Effector memory CD4-positive, alpha-beta T cell (primary cell): ENCODE data around the gene SHFL.

Experiments
- DNase-seq, 3 donors: peaks; one replicate each; pipeline ENCODE4 v3.0.0-alpha.2; 2020
- H3K27ac ChIP-seq: 2 replicates; pipeline ENCODE4 v1.7.0; 2013; ENCODE audit warnings: mild to moderate bottlenecking, low read length, moderate library complexity; ENCODE audit not compliant: insufficient read depth, poor library complexity, severe bottlenecking
- H3K27me3 ChIP-seq: replicated peaks from 2 replicates; pipeline ENCODE4 v1.7.0; 2013; ENCODE audit warnings: mild to moderate bottlenecking, low read length; ENCODE audit not compliant: insufficient read depth, control insufficient read depth, poor library complexity, severe bottlenecking
- H3K36me3 ChIP-seq: 2 replicates; pipeline ENCODE4 v1.7.0; 2013; ENCODE audit warnings: mild to moderate bottlenecking, low read length, moderate library complexity; ENCODE audit not compliant: control insufficient read depth, insufficient read depth
- H3K4me1 ChIP-seq: 2 replicates; pipeline ENCODE4 v1.7.0; 2013; ENCODE audit warnings: low read length, mild to moderate bottlenecking; ENCODE audit not compliant: control insufficient read depth, insufficient read depth, poor library complexity, severe bottlenecking
- H3K4me3 ChIP-seq: 2 replicates; pipeline ENCODE4 v1.7.0; 2013; ENCODE audit warnings: low read length, low read depth, mild to moderate bottlenecking; ENCODE audit not compliant: insufficient read depth, poor library complexity, severe bottlenecking
- H3K9me3 ChIP-seq: 2 replicates; pipeline ENCODE4 v1.7.0; 2013; ENCODE audit warnings: mild to moderate bottlenecking, low read length, moderate library complexity; ENCODE audit not compliant: control insufficient read depth

Gene SHFL

DNA sequence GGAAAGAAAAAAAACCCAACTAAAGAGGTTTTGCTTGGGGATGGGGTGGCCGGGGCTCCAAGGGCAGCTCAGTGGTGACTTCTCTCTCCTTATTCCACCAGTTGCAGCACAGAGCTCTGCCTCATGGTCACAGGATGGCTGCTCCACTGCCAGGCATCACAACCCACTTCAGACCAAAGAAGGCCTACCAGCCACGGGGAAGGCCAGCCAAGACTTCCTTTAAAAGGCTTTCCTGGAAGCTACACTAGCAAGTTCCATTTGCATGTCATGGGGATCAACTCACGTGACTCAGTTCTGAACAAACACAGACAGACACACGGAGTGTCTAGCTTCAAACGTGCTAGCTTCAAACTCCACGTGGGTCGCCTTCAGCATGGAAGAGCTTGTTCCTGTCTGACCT is 46.8 kb downstream of the SHFL start:
- Histone ChIP-seq H3K9me3 (no peaks in the 10 kb centered on the region), H3K27me3 (no peaks in the 10 kb centered on the region), H3K4me1 (peaks cover 3% of the 10 kb centered on the region), H3K27ac (no peak overlapping the region), H3K4me3 (no peak overlapping the region), H3K36me3 (peaks cover 60% of the 10 kb centered on the region)
- no peak for DNase-seq

DNA sequence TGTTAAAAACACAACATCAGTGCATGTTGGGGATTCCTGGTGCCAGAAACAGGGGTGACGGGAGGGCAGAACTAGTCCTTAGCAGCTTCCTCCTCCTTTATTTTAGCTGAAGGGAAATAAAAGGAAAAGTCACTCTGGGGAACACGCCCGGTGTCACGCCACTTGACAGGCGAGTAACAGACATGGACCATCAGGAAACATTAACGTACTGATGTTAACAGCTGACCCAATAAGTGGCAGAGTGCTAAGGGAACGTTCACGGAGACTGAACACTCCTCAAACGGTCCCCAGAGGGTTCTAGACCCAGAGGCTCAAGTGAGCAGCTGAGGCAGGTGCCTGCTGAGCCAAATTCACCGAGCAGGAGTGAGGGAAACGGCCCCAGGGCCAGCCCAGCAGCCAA is 47.5 kb downstream of the SHFL start:
- peaks cover 66% of the 10 kb centered on the region for H3K36me3 ChIP-seq

DNA sequence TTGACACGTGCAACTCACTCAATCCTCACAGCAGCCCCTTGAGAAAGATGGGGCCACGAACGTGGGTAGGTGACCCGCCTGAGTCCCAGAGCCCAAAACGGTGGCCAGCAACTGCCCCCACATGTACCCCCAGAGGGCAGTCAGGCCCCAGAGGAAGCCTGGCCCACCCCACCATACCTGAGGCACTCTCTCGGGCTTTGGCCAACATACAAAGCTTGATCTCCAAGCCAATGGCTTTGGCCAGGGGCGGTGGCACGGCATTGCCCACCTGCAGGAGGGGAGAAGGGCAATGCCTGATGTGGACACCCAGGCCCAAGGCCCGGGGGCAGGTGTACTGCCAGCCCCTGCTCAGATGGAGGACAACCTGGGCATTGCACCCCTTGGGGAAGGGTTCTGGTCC is 47.9 kb downstream of the SHFL start:
- Histone ChIP-seq H3K27me3 (no peaks in the 10 kb centered on the region), H3K4me1 (peaks cover 3% of the 10 kb centered on the region), H3K4me3 (no peak overlapping the region), H3K36me3 (peaks cover 71% of the 10 kb centered on the region), H3K9me3 (no peaks in the 10 kb centered on the region), H3K27ac (no peak overlapping the region)
- no peak for DNase-seq

More for the DNA sequence above, 47.5 kb downstream of the SHFL start:
- no peak for DNase-seq
- Histone ChIP-seq H3K27ac (no peak overlapping the region), H3K27me3 (no peaks in the 10 kb centered on the region), H3K4me1 (peaks cover 3% of the 10 kb centered on the region), H3K4me3 (no peak overlapping the region), H3K9me3 (no peaks in the 10 kb centered on the region)

DNA sequence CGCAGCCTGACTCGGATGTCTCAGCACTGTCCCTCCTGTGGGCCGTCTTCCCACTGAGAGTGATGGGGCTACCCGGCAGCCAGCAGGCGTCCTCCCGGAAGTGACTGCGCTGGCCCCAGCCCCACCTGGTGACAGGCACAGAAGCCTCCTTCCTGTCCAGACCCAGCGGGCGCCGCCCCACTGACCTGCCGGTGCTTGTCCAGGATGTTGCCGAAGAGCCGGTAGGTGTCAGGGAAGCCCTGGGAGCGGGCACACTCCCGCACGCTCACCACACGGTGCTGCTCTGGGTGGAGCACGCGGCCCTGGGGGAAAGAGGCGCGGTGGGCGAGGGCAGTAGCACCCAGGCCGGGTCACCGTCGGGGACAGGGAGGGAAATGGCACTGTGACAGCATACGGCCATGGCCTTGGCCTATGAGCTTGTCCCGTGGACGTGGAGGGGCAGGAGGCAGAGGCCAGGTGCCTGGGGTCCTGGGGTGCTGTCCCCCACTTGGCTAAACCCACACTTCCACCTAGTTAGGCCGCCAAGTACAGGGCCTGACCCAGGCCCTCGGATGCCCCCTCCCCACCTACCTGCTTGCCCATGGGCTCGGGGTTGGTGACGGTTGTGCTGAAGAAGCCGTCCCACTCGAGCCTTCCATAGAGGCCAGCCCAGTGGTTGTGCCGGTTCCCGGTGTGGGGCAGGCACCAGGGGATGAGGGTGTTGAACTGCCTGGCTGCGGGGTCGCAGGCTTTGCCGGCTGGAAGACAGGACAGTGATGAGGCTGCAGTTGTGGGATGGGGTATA is 49.6 kb downstream of the SHFL start:
- no peaks in the 10 kb centered on the region for H3K27me3 ChIP-seq
- peaks cover 3% of the 10 kb centered on the region for H3K4me1 ChIP-seq
- no peak for DNase-seq
- no peak overlapping the region for H3K4me3 ChIP-seq
- peaks cover 82% of the 10 kb centered on the region for H3K36me3 ChIP-seq
- H3K27ac ChIP-seq, result no peak overlapping the region
- H3K9me3 ChIP-seq, result no peaks in the 10 kb centered on the region

DNA sequence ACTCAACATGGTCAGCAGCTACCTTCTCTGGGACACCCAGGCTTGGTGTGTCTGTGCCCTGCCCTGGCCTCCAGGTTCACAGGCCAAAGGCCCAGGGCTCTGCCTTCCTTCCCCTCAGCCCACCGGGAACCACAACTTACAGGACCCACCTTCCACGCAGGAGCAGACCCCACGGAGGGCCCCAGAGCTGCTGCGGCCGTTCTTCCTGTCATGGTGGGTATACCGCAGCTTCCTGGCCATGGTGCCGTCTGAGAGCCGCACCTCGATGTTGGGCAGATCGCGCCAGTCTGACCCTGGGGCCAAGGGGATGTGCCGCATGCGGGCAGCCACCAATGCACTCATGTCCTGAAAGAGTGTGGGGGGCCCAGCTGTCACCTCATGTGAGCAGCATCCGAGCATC is 50.8 kb downstream of the SHFL start:
- no peak for DNase-seq
- H3K36me3 ChIP-seq, result peaks cover 87% of the 10 kb centered on the region

DNA sequence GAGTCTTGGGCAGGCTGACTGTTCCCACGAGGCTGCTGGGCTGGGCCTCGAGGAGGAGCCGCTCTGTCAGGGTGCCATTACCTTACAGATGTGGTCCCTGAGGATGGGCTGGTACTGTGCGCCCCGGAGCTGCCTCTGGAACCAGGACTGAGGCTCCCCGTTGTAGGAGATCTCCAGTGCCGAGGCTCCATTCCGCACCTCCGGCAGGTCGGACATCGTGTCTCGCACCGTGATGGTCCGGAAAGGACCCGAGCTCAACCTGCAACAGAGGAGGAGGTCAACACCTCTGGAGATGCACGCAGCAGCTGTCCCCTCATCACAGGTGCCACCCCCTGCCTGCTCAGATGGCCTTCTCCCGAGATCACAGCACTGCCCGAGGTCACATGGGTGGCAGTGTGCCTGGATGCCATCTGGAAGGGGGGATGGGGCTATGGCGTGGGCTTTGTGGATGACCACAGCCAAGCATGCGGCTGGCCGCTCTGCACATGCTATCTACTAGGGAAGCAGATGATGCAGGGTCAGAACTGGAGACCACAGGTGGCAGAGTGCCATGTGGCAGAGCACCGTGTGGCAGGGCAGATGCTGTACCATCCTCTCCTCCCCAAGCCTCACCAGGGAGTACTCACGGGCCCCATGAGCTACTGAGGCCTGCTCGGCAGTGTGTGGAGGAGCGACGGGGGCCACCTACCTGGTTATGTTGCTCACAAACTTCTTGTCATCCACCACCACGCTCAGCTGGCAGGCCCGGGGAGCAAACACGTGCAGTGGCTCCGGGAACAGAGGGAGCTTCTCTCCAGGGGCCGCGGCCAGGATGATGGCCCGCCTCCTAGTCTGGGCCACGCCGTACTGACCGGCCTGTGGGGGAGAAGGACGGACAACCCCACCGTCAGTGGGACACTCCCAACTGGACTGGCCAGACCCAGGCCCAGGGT is 51.9 kb downstream of the SHFL start:
- no peak for DNase-seq
- Histone ChIP-seq H3K4me1 (peaks cover 23% of the 10 kb centered on the region), H3K27me3 (no peaks in the 10 kb centered on the region), H3K27ac (no peak overlapping the region), H3K9me3 (no peaks in the 10 kb centered on the region), H3K36me3 (peaks cover 80% of the 10 kb centered on the region), H3K4me3 (no peak overlapping the region)

More for the DNA sequence above, 50.8 kb downstream of the SHFL start:
- no peak overlapping the region for H3K27ac ChIP-seq
- H3K4me1 ChIP-seq, result peaks cover 12% of the 10 kb centered on the region
- H3K27me3 ChIP-seq, result no peaks in the 10 kb centered on the region
- H3K9me3 ChIP-seq, result no peaks in the 10 kb centered on the region
- H3K4me3 ChIP-seq, result no peak overlapping the region

DNA sequence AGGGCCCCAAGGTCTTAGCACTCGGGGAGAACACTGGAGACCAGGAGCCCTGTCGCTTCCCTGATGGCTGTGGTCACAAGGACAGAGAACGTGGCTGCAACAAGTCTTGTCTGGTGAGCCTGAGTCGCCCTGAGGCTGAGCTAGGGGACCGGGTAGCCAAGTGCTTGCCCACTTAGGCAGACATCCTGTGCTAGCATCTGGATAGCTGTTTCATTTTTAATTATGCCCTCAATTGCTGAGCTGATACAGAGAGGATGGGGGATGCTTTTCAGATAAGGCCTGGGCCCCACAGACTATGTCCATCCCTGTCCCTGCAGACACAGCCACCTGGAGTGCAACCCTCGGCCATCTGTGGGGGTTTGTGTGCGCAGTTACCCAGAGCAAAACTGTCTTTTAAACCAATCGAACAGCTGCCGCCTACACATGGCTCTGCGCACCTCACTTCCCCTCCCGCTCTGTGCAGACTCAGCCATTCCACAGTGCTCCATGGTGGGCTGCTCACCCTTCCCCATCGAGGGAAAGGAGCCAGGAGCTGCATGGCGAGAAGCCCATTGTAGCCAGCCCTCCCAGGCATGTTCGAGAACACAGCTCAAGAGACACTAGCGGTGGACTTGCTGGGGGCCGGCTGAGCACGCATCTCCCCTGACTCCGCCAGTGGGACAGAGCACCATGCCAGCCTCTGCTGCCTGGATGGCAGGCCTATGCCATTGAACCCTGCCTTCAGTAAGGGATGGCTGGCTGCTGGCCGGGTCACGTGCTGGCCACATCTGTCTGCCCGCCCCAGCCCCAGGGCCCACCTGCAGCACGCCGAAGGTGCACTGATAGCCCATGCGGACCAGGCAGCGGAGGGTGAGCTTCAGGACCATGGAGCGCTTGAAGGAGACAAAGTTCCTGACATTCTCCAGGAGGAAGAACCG is 53.0 kb downstream of the SHFL start:
- H3K9me3 ChIP-seq, result no peaks in the 10 kb centered on the region

DNA sequence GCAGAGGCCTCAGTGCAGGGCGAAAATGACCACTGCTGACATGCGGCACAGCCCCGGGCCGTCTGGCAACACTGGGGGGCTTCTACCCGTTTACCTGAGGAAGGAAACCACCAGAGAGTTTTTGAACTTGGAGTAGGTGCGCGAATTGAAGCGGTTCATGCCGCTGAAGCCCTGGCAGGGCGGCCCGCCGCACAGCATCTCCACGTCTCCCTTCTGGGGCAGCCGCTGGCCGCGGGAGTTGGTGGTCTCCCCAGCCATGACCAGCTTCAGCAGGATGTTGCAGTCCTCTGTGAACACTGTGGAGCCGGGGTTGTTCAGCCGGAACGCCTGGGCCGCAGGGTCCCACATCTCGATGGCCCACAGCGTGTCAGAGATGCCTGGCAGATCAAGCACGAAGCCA is 53.8 kb downstream of the SHFL start:
- H3K4me3 ChIP-seq, result no peak overlapping the region
- DNase-seq, result no peak
- peaks cover 42% of the 10 kb centered on the region for H3K4me1 ChIP-seq
- H3K9me3 ChIP-seq, result no peaks in the 10 kb centered on the region
- H3K27me3 ChIP-seq, result no peaks in the 10 kb centered on the region
- H3K36me3 ChIP-seq, result peaks cover 66% of the 10 kb centered on the region
- no peak overlapping the region for H3K27ac ChIP-seq

More for the DNA sequence above, 53.0 kb downstream of the SHFL start:
- Histone ChIP-seq H3K4me1 (peaks cover 34% of the 10 kb centered on the region), H3K36me3 (peaks cover 69% of the 10 kb centered on the region), H3K27me3 (no peaks in the 10 kb centered on the region), H3K27ac (no peak overlapping the region), H3K4me3 (no peak overlapping the region)
- no peak for DNase-seq

DNA sequence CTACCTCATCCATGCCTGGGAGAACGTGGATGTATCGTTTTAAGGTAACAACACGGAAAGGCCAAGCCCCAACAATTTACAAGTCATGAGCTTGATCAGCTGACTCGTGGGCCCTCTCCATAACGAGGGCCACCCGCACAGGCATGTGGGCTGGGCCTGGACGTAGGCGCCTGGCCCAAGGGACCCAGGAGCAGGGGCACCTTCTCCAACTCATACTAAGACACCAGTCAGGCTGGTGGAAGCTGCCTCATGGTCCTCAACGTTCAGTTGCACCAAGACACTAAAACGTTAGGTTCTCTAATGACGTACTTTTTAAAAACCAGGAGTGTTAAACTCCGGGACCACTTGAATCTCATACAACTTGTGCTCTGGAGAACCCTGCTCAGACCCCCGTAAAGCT is 55.4 kb downstream of the SHFL start:
- DNase-seq, result no peak
- no peaks in the 10 kb centered on the region for H3K27me3 ChIP-seq
- H3K9me3 ChIP-seq, result no peaks in the 10 kb centered on the region
- H3K36me3 ChIP-seq, result peaks cover 67% of the 10 kb centered on the region
- H3K4me3 ChIP-seq, result no peak overlapping the region
- peaks cover 44% of the 10 kb centered on the region for H3K4me1 ChIP-seq
- peak overlapping the region; percentile 82 for H3K27ac ChIP-seq
